Fibroblast of lung (primary cell): ENCODE data around the gene LTN1.

Experiments used
- EZH2 ChIP-seq: IDR thresholded peaks from 2 replicates; pipeline ENCODE4 v1.5.1; 2012; ENCODE audit warnings: low read length, control low read depth, mild to moderate bottlenecking; ENCODE audit errors: missing control alignments
- TF ChIP-seq, protein P1 (sequence below), 2 donors: IDR thresholded peaks in 1 of 2; conservative IDR thresholded peaks in 1 of 2; 1 replicate in 1 of 2; 2 replicates in 1 of 2; pipeline ENCODE4 v1.5.1; 2011 to 2012; ENCODE audit warnings: low read length in 2 of 2, control low read depth in 1 of 2, inconsistent platforms in 1 of 2, low read depth in 1 of 2, mild to moderate bottlenecking in 1 of 2

DNA sequence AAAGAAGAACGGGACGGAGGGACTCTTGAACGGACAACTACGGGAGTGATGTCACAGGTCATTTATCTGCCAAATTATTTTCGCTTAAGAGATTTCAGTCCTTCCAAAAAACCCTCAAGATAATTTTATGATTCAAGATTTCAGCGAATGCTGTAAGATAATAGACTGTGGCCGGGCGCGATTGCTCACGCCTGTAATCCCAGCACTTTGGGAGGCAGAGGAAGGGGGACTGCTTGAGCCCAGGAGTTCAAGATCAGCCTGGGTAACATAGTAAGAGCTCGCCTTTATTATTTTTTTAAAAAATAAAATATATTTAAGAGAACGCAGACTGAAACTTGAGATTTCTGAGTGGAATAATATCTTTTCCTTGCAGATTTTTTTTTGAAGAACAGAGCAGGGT lies 25.9 kb upstream of the LTN1 start:
- TF ChIP-seq, protein P1, sequence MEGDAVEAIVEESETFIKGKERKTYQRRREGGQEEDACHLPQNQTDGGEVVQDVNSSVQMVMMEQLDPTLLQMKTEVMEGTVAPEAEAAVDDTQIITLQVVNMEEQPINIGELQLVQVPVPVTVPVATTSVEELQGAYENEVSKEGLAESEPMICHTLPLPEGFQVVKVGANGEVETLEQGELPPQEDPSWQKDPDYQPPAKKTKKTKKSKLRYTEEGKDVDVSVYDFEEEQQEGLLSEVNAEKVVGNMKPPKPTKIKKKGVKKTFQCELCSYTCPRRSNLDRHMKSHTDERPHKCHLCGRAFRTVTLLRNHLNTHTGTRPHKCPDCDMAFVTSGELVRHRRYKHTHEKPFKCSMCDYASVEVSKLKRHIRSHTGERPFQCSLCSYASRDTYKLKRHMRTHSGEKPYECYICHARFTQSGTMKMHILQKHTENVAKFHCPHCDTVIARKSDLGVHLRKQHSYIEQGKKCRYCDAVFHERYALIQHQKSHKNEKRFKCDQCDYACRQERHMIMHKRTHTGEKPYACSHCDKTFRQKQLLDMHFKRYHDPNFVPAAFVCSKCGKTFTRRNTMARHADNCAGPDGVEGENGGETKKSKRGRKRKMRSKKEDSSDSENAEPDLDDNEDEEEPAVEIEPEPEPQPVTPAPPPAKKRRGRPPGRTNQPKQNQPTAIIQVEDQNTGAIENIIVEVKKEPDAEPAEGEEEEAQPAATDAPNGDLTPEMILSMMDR (conservative IDR thresholded peaks at IDR 0.05 in 1 of 2, IDR thresholded peaks at IDR 0.05 in 1 of 2; ENCODE audit: low read depth in 1 of 2, low read length in 2 of 2) = no peak
- TF ChIP-seq EZH2 = no peak
